Measurements from ENCODE around the gene C16orf82.
A peak's percentile ranks its signal among the peaks of the same experiment; 100 is the strongest.
"Not testable (repeated sequence)": the region's sequence is repeated elsewhere in the genome, so short reads cannot be mapped to it uniquely, and the experiment has no call there.

C16orf82 gene

DNA sequence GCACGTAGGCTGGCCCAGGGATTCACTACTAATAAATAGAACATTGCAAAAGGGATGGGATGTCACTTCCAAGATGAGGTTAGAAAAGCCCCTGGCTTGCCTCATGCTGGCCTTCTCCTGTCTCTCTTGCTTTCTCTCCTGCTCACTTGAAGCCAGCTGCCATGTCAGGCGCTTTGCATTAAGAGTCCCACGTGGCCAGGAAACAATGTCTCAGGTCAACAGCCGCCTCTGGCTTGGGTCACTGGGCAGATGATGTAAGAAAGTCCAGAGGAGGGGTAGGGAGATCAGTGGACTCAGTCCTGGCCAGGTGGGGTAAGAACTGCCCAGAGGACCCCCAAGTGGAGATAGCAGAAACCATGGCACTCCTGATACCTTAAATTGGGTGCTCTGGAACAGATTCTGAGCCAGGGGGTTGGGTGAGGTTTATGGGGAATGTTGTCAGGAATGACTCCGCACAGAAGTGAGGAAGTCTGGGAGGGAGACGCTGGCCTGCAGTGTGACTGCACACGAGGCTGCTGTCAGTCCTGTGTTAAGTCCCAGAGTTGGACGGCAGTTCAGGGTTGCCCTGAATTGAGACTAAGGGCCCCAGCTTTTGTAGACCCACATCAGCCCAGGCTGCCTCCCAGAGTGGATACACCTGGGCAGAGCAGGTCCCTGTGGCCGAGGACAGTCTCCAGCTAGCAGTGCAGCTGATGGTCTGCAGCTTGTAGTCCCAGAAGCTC lies 17.7 kb downstream of the C16orf82 start:
- no peak for DNase-seq (ENCODE audit: low read depth)
- TF ChIP-seq, protein P1, sequence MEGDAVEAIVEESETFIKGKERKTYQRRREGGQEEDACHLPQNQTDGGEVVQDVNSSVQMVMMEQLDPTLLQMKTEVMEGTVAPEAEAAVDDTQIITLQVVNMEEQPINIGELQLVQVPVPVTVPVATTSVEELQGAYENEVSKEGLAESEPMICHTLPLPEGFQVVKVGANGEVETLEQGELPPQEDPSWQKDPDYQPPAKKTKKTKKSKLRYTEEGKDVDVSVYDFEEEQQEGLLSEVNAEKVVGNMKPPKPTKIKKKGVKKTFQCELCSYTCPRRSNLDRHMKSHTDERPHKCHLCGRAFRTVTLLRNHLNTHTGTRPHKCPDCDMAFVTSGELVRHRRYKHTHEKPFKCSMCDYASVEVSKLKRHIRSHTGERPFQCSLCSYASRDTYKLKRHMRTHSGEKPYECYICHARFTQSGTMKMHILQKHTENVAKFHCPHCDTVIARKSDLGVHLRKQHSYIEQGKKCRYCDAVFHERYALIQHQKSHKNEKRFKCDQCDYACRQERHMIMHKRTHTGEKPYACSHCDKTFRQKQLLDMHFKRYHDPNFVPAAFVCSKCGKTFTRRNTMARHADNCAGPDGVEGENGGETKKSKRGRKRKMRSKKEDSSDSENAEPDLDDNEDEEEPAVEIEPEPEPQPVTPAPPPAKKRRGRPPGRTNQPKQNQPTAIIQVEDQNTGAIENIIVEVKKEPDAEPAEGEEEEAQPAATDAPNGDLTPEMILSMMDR (IDR thresholded peaks at IDR 0.05; ENCODE audit: low read depth, low read length, missing control alignments): no peak
- in situ Hi-C loops (cut with HindIII; ENCODE audit: low sequenced_read_pairs): no loop called here
- no peak overlapping the region for H3K4me3 ChIP-seq (ENCODE audit: low read depth, low read length)

DNA sequence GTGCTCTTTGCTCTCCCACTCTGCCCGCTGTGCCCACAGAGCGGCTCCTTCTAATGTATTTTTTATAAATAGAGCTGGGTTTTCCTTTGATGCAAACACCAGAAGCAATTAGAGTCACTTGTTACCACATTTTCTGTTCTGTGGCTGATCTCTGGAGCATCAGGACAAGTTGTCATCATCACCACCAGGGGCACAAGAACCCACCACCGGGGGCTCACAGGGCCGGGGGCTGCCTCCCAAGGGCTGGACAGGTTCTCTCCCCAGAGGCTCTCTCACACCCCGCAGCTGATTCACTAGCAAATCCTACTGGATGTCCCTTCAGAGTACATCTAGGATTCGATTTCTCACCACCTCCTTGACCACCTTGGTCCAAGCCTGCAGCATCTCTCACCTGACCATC lies 18.5 kb downstream of the C16orf82 start:
- in situ Hi-C loops (cut with HindIII; ENCODE audit: low sequenced_read_pairs): no loop called here
- TF ChIP-seq, protein P1 (IDR thresholded peaks at IDR 0.05; ENCODE audit: low read depth, low read length, missing control alignments): no peak
- no peak overlapping the region for H3K4me3 ChIP-seq (ENCODE audit: low read depth, low read length)
- no peak for DNase-seq (ENCODE audit: low read depth)

DNA sequence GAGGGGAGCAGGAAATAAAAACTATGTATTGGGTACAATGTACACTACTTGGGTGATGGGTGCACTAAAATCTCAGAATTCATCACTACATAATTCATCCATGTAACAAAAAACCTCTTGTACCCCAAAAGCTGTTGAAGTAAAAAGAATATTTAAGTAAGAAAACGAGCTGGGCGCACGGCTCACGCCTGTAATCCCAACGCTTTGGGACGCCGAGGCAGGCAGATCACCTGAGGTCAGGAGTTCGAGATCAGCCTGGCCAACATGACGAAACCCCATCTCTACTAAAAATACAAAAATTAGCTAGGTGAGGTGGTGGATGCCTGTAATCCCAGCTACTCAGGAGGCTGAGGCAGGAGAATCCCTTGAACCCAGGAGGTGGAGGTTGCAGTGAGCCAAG lies 19.3 kb downstream of the C16orf82 start:
- in situ Hi-C loops (cut with HindIII; ENCODE audit: low sequenced_read_pairs); H3K4me3 ChIP-seq (ENCODE audit: low read depth, low read length); DNase-seq (ENCODE audit: low read depth): not testable (repeated sequence)

DNA sequence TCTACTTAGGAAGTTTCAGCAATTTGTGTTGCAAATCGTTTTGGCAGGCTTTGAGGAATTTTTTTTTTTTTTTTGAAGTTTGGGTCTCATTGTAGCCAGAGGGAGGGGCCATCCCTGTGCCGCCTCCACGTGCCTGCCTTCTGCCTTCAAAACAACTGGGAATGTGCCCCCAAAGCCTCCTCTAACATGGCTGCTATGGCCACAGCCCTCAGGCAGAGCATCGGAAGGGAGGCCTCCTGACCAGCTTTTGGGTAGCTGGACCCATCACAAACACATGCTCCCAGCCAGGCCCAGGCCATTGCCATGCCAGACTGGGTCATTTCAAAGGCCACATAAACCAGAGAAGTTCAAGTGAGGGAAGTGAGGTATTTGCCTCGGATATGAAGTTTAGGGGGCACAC lies 21.5 kb downstream of the C16orf82 start:
- no peak for DNase-seq (ENCODE audit: low read depth)
- H3K4me3 ChIP-seq (ENCODE audit: low read depth, low read length): no peak overlapping the region
- in situ Hi-C loops (cut with HindIII; ENCODE audit: low sequenced_read_pairs): no loop called here
- TF ChIP-seq, protein P1 (IDR thresholded peaks at IDR 0.05; ENCODE audit: low read depth, low read length, missing control alignments): no peak

DNA sequence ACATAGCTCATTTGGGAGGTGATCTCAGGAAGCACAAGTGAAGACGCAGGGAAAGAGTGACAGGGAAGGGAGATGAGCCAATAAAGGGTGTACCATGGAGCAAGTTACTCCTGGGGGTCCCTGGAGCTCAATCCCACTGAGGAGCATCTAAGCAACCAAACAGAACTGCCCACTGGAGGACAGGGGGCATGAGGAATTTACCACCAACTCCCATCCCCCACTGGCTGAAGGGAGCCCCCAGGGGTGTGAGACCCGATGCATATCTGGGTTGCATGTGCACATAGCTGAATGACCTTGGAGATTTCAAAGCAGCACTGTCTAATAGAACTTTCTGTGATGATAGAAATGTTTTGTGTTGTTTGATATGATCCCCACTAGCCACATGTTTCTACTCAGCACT lies 29.6 kb downstream of the C16orf82 start:
- DNase-seq (ENCODE audit: low read depth): no peak
- no peak overlapping the region for H3K4me3 ChIP-seq (ENCODE audit: low read depth, low read length)
- in situ Hi-C loops (cut with HindIII; ENCODE audit: low sequenced_read_pairs): no loop called here
- TF ChIP-seq, protein P1 (IDR thresholded peaks at IDR 0.05; ENCODE audit: low read depth, low read length, missing control alignments): no peak

DNA sequence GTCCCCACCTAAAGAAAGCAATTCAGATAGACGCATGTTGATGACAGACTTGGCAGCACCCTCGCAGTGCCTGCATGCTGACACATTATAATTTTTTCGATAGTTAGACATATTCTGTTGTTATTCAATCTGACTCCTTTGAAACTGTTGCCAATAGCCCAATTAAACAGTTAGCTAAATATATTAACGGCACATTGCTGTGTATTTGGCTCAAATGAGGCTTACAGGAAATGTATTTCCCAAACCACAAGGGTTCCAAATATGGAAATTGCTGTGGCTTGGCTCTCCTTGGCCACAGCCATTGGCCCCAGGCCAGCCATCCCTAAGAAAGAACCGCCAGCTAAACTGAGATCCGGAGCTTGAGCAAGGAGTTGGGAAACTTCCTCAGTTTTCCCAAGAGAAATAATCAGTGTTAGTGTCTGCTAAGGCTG lies 31.1 kb downstream of the C16orf82 start:
- in situ Hi-C loops (cut with HindIII; ENCODE audit: low sequenced_read_pairs): no loop called here
- TF ChIP-seq, protein P1 (IDR thresholded peaks at IDR 0.05; ENCODE audit: low read depth, low read length, missing control alignments): no peak
- no peak overlapping the region for H3K4me3 ChIP-seq (ENCODE audit: low read depth, low read length)
- peak; percentile 42 for DNase-seq (ENCODE audit: low read depth)

DNA sequence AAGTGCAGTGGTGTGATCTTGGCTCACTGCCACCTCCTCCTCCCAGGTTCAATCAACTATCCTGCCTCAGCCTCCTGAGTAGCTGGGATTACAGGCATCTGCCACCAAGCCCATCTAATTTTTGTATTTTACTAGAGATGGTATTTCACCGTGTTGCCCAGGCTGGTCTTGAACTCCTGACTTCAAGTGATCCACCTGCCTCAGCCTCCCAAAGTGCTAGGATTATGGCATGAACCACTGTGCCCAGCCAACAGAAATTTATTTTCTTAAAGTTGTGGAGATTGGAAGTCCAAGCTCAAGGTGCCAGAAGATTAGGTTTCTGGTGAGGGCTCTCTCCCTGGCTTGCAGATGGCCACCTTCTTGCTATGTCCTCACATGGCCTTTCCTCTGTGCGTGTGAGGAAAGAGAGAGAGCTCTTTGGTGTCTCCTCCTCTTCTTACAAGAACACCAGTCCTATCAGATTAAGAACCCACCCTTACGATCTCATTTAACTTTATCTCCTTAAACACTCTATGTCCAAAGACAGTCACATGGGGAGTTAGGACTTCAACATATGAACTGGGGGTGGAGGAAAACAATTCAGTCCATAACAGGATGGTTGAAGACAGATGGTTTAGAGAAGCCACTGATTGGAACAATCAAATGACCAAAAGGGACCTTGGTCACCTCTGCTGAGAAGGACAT lies 31.8 kb downstream of the C16orf82 start:
- no peak for DNase-seq (ENCODE audit: low read depth)
- in situ Hi-C loops (cut with HindIII; ENCODE audit: low sequenced_read_pairs): no loop called here
- H3K4me3 ChIP-seq (ENCODE audit: low read depth, low read length): no peak overlapping the region
- TF ChIP-seq, protein P1 (IDR thresholded peaks at IDR 0.05; ENCODE audit: low read depth, low read length, missing control alignments): no peak

All from astrocyte of the cerebellum (primary cell).